ENCODE measurements around the gene CNTNAP2. TPM values are rescaled to one million over a fixed set of nuclear protein-coding genes. Genes with fewer than 3 reads are reported as not detected.
A peak's percentile ranks its signal among the peaks of the same experiment; 100 is the strongest.

The CNTNAP2 gene
- total and polyA plus RNA-seq, 8 donors: 0.19 to 18.2 (median 0.56) TPM

DNA sequence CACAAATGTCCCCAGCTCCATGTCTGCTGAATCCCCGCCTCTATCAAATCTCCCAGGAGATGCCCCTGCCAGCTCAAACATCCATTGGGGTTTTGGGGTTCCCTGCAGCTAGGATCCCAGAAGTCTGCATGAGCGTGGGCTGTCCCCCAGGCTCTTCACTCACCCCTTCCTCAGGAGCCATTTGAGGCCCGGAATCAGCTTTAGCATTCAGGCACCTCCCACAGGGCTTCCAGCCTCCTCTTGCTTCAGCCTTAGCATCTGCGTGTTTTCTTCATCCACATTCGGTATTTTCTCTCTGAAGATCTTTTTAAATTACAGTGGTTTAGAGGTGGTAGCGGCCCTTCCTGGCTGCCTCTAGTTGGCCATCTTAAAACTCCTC is 1054.4 kb downstream of the CNTNAP2 start:
- H3K4me3 ChIP-seq: no peak overlapping the region
- no peaks in the 10 kb centered on the region for H3K36me3 ChIP-seq
- no peak overlapping the region for H3K27ac ChIP-seq
- H3K27me3 ChIP-seq: no peaks in the 10 kb centered on the region
- DNase-seq: no peak
- H3K4me1 ChIP-seq: no peaks in the 10 kb centered on the region
- no peak for TF ChIP-seq POLR2AphosphoS5 (IDR thresholded peaks at IDR 0.05)
- TF ChIP-seq POLR2A (IDR thresholded peaks at IDR 0.05): no peak
- H3K9me3 ChIP-seq: no peaks in the 10 kb centered on the region
- 72 to 87% (median 78%) methylated on average over 6 of the region's 6 CpGs for WGBS, 5 donors
- intact Hi-C loops (cut with DNase I; ENCODE audit: low total_unique reads): no loop called here

DNA sequence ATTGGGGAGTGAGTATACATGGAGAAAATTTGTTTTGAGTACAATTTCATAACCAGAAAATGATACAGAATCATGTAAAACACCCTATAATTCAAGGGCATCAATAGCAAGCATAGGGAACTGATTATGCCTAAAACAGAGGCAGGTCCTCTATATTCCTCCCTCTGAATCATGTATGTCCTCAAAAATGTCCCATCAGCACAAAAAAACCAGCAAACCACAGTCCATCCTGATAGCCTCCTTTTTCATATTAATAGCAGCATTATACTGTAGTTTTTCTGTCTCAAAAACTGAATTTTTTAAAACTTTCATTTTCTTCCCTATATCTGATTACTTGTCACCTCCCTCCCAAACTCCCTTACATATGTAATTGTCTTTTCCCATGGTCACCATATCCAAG is 1057.3 kb downstream of the CNTNAP2 start:
- no peak for DNase-seq
- Histone ChIP-seq H3K9me3 (no peaks in the 10 kb centered on the region), H3K4me3 (no peak overlapping the region), H3K27ac (no peak overlapping the region), H3K4me1 (no peaks in the 10 kb centered on the region), H3K36me3 (no peaks in the 10 kb centered on the region), H3K27me3 (no peaks in the 10 kb centered on the region)
- TF ChIP-seq, protein P1, sequence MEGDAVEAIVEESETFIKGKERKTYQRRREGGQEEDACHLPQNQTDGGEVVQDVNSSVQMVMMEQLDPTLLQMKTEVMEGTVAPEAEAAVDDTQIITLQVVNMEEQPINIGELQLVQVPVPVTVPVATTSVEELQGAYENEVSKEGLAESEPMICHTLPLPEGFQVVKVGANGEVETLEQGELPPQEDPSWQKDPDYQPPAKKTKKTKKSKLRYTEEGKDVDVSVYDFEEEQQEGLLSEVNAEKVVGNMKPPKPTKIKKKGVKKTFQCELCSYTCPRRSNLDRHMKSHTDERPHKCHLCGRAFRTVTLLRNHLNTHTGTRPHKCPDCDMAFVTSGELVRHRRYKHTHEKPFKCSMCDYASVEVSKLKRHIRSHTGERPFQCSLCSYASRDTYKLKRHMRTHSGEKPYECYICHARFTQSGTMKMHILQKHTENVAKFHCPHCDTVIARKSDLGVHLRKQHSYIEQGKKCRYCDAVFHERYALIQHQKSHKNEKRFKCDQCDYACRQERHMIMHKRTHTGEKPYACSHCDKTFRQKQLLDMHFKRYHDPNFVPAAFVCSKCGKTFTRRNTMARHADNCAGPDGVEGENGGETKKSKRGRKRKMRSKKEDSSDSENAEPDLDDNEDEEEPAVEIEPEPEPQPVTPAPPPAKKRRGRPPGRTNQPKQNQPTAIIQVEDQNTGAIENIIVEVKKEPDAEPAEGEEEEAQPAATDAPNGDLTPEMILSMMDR (IDR thresholded peaks at IDR 0.05): no peak
- TF ChIP-seq POLR2A (IDR thresholded peaks at IDR 0.05) (no peak), POLR2AphosphoS5 (IDR thresholded peaks at IDR 0.05) (no peak), EP300 (IDR thresholded peaks at IDR 0.05) (no peak)
- intact Hi-C loops (cut with DNase I; ENCODE audit: low total_unique reads): no loop called here

DNA sequence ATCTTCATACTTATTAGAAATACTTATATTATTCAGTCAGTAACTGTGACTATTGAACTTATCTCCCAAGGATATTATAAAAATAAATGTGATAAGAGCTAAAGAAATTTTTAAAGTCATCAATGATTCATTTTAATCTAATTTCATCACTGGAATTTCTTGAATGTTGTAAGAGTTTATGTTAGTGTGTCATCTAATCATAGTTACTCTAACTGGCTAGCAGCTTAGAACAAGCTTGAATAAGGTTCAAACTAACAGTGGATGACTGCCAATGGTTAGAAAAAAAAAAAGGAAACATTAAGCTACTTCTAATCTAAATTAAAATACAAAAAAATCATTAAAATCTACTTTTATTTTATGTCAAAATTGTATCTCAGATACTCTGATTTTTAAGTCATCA is 1066.3 kb downstream of the CNTNAP2 start:
- Histone ChIP-seq H3K9me3 (no peaks in the 10 kb centered on the region), H3K4me1 (no peaks in the 10 kb centered on the region), H3K27ac (no peak overlapping the region), H3K36me3 (no peaks in the 10 kb centered on the region), H3K27me3 (no peaks in the 10 kb centered on the region), H3K4me3 (no peak overlapping the region)
- DNase-seq: peak in 1 of 2 donors; percentile 4
- intact Hi-C loops (cut with DNase I; ENCODE audit: low total_unique reads): no loop called here
- no peak for TF ChIP-seq EP300 (IDR thresholded peaks at IDR 0.05)

DNA sequence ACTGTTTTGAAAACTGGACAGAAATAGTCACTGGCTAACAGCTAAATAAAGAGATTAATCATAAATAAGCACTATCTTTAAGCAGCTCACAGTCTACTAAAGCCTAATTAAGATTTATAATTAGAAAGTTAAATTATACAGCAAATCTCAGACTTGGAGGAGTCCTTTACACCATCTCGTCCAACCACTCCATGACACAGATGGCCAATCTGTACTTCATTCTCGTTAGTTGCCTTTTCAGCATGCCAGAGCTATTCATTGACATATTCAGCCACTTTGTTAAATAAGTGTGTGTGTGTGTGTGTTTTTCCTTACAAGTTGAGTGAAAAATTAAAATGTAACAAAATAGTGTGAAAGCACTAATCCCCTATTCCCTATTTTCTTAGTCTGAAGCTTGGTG is 1066.7 kb downstream of the CNTNAP2 start:
- no peak for DNase-seq
- Histone ChIP-seq H3K27me3 (no peaks in the 10 kb centered on the region), H3K9me3 (no peaks in the 10 kb centered on the region), H3K27ac (no peak overlapping the region), H3K4me3 (no peak overlapping the region), H3K36me3 (no peaks in the 10 kb centered on the region), H3K4me1 (no peaks in the 10 kb centered on the region)
- WGBS, 5 donors: 69 to 91% (median 81%) methylated on average over 2 of the region's 2 CpGs
- TF ChIP-seq, protein P1 (IDR thresholded peaks at IDR 0.05): no peak
- TF ChIP-seq POLR2AphosphoS5 (IDR thresholded peaks at IDR 0.05) (no peak), EP300 (IDR thresholded peaks at IDR 0.05) (no peak), POLR2A (IDR thresholded peaks at IDR 0.05) (no peak)
- intact Hi-C loops (cut with DNase I; ENCODE audit: low total_unique reads): no loop called here

DNA sequence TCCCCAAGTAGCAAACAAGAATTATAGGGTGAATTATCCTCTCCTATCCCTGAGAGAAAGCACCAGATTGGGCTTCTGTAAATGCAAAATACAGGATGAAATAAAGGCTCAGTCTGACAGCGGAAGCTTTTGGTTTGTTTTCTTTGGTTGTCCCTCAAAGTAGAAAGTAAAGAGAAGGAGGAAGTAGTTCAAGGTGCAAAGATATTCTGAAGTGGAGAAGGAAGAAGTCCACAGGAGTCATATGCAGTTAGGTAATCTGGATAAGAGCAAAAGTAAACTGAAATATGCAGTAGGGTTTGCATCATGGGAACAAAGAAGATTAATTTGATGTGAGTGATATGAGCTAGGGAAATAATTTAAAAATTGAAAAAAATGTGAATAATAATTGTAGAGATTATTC is 1071.9 kb downstream of the CNTNAP2 start:
- Histone ChIP-seq H3K4me1 (no peaks in the 10 kb centered on the region), H3K36me3 (no peaks in the 10 kb centered on the region), H3K4me3 (no peak overlapping the region), H3K27me3 (no peaks in the 10 kb centered on the region), H3K27ac (no peak overlapping the region), H3K9me3 (no peaks in the 10 kb centered on the region)
- TF ChIP-seq, protein P1 (IDR thresholded peaks at IDR 0.05): no peak
- TF ChIP-seq POLR2A (IDR thresholded peaks at IDR 0.05): no peak
- TF ChIP-seq EP300 (IDR thresholded peaks at IDR 0.05): no peak
- no peak for TF ChIP-seq POLR2AphosphoS5 (IDR thresholded peaks at IDR 0.05)
- WGBS, 5 donors: 23 to 58% (median 48%) methylated on average over 1 of the region's 1 CpG
- DNase-seq: peak in 1 of 2 donors; percentile 22
- intact Hi-C loops (cut with DNase I; ENCODE audit: low total_unique reads): no loop called here

DNA sequence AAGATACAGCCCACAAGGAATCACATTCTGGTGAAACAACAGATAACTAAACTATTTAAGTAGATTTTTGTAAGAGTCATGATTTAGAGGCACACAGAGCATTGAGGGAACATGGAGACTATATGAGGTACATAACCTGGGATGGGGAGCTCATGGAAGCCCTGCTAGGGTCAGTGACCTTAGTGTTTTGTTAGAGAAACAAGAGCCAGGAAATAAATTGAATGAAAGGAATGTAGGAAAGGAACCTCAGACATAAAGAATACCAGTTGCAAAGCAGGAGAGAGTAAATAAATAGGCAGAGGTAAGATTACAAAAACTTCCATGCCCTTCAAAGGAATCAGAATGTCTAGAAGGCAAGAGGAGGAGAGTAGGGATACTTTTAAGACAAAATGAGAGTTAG is 1076.9 kb downstream of the CNTNAP2 start:
- TF ChIP-seq POLR2A (IDR thresholded peaks at IDR 0.05) (no peak), EP300 (IDR thresholded peaks at IDR 0.05) (no peak), POLR2AphosphoS5 (IDR thresholded peaks at IDR 0.05) (no peak)
- TF ChIP-seq, protein P1 (IDR thresholded peaks at IDR 0.05): no peak

More for the DNA sequence above, 1076.9 kb downstream of the CNTNAP2 start:
- Histone ChIP-seq H3K36me3 (no peaks in the 10 kb centered on the region), H3K4me3 (no peak overlapping the region), H3K4me1 (no peaks in the 10 kb centered on the region), H3K9me3 (no peaks in the 10 kb centered on the region), H3K27ac (no peak overlapping the region), H3K27me3 (no peaks in the 10 kb centered on the region)
- intact Hi-C loops (cut with DNase I; ENCODE audit: low total_unique reads): no loop called here
- no peak for DNase-seq

Data from stomach (tissue), 9 donors.